Measurements from ENCODE around the gene UGT1A7. TPM values are rescaled to one million over a fixed set of nuclear protein-coding genes. Genes with fewer than 3 reads are reported as not detected.
"Not testable (repeated sequence)": the region's sequence is repeated elsewhere in the genome, so short reads cannot be mapped to it uniquely, and the experiment has no call there.

Gene UGT1A7
- total and polyA plus RNA-seq, 2 donors from 2014 or later: 0.35 to 1.3 TPM

- no peak for TF ChIP-seq CTCF (IDR thresholded peaks at IDR 0.05; ENCODE audit: borderline replicate concordance, extremely low read depth, insufficient read depth)
- H3K27me3 ChIP-seq (ENCODE audit: control insufficient read depth, insufficient read depth, low read length): no peaks in the 10 kb centered on the region
- no peak overlapping the region for H3K4me3 ChIP-seq (ENCODE audit: low read length in 3 of 3)
- H3K9me3 ChIP-seq (ENCODE audit: control insufficient read depth in 2 of 3, insufficient read depth in 1 of 3, low read length in 3 of 3): no peaks in the 10 kb centered on the region
- intact Hi-C loops (cut with DNase I): no loop called here
- no peak overlapping the region for H3K9ac ChIP-seq (ENCODE audit: low read length in 3 of 3)
- no peak overlapping the region for H3K27ac ChIP-seq (ENCODE audit: low read depth in 2 of 2, low read length in 2 of 2)
- FAIRE-seq (no peak), DNase-seq (no peak)
- H3K36me3 ChIP-seq (ENCODE audit: control insufficient read depth in 2 of 3, insufficient read depth in 3 of 3, low read length in 3 of 3): peaks cover 0 to 9% (median 0%) of the 10 kb centered on the region in 3 donors
- peaks cover 0 to 4% (median 0%) of the 10 kb centered on the region in 3 donors for H3K4me1 ChIP-seq (ENCODE audit: control insufficient read depth in 2 of 3, insufficient read depth in 2 of 3, low read depth in 1 of 3, low read length in 3 of 3)
Observed at GRCh38 chr2:233714121-233714520, 32.4 kb downstream of the UGT1A7 start.

DNA sequence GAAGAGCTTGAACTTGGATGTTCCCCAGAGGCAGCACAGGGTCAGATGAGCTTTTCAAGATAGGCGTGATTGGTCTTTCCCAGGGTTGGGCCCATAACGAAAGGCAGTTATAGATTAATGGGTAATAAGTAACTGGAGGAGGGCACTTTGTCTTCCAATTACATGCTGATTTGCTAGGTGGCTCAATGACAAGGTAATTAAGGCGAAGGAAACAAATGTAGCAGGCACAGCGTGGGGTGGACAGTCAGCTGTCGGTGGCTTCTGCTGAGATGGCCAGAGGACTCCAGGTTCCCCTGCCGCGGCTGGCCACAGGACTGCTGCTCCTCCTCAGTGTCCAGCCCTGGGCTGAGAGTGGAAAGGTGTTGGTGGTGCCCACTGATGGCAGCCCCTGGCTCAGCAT, 36.9 kb downstream of the UGT1A7 start, which contains the start of gene UGT1A4:
Gene UGT1A4 (plus strand): TSS at position 185 of the 400 bp plus-strand sequence. CDS start 85 bp downstream, at position 270.
- Histone ChIP-seq H3K9ac (ENCODE audit: low read length in 3 of 3) (no peak within 1 kb of the TSS), H3K9me3 (ENCODE audit: control insufficient read depth in 2 of 3, insufficient read depth in 1 of 3, low read length in 3 of 3) (no peaks in the 10 kb centered on the region), H3K27me3 (ENCODE audit: control insufficient read depth, insufficient read depth, low read length) (no peaks in the 10 kb centered on the region), H3K4me3 (ENCODE audit: low read length in 3 of 3) (no peak within 1 kb of the TSS), H3K36me3 (ENCODE audit: control insufficient read depth in 2 of 3, insufficient read depth in 3 of 3, low read length in 3 of 3) (peaks cover 0 to 5% (median 0%) of the 10 kb centered on the region in 3 donors), H3K27ac (ENCODE audit: low read depth in 2 of 2, low read length in 2 of 2) (no peak within 1 kb of the TSS), H3K4me1 (ENCODE audit: control insufficient read depth in 2 of 3, insufficient read depth in 2 of 3, low read depth in 1 of 3, low read length in 3 of 3) (no peaks in the 10 kb centered on the region)
- FAIRE-seq (no peak), DNase-seq (no peak)
- no peak for TF ChIP-seq CTCF (IDR thresholded peaks at IDR 0.05; ENCODE audit: borderline replicate concordance, extremely low read depth, insufficient read depth)
- intact Hi-C loops (cut with DNase I): no loop called here

GRCh38 chr2:233728723-233729301, 47.1 kb downstream of the UGT1A7 start, which contains the start of gene UGT1A3:
Gene UGT1A3, plus strand, starts transcription at chr2:233729042. Its CDS starts 85 bp downstream, at chr2:233729127.
- Histone ChIP-seq H3K27me3 (ENCODE audit: control insufficient read depth, insufficient read depth, low read length) (no peaks in the 10 kb centered on the region), H3K27ac (ENCODE audit: low read depth in 2 of 2, low read length in 2 of 2) (no peak within 1 kb of the TSS), H3K36me3 (ENCODE audit: control insufficient read depth in 2 of 3, insufficient read depth in 3 of 3, low read length in 3 of 3) (no peaks in the 10 kb centered on the region), H3K4me1 (ENCODE audit: control insufficient read depth in 2 of 3, insufficient read depth in 2 of 3, low read depth in 1 of 3, low read length in 3 of 3) (no peaks in the 10 kb centered on the region), H3K4me3 (ENCODE audit: low read length in 3 of 3) (no peak within 1 kb of the TSS), H3K9me3 (ENCODE audit: control insufficient read depth in 2 of 3, insufficient read depth in 1 of 3, low read length in 3 of 3) (no peaks in the 10 kb centered on the region), H3K9ac (ENCODE audit: low read length in 3 of 3) (no peak within 1 kb of the TSS)
- intact Hi-C loops (cut with DNase I): no loop called here
- no peak for DNase-seq
- no peak for TF ChIP-seq CTCF (IDR thresholded peaks at IDR 0.05; ENCODE audit: borderline replicate concordance, extremely low read depth, insufficient read depth)
- FAIRE-seq: no peak

GRCh38 chr2:233736868-233737653, 55.4 kb downstream of the UGT1A7 start:
- H3K4me1 ChIP-seq (ENCODE audit: control insufficient read depth in 2 of 3, insufficient read depth in 2 of 3, low read depth in 1 of 3, low read length in 3 of 3); H3K27ac ChIP-seq (ENCODE audit: low read depth in 2 of 2, low read length in 2 of 2); H3K36me3 ChIP-seq (ENCODE audit: control insufficient read depth in 2 of 3, insufficient read depth in 3 of 3, low read length in 3 of 3); intact Hi-C loops (cut with DNase I); H3K9me3 ChIP-seq (ENCODE audit: control insufficient read depth in 2 of 3, insufficient read depth in 1 of 3, low read length in 3 of 3); FAIRE-seq; H3K27me3 ChIP-seq (ENCODE audit: control insufficient read depth, insufficient read depth, low read length); DNase-seq; H3K9ac ChIP-seq (ENCODE audit: low read length in 3 of 3); H3K4me3 ChIP-seq (ENCODE audit: low read length in 3 of 3): not testable (repeated sequence)
